ENCODE data around the gene PTCD1. TPM values are rescaled to one million over a fixed set of nuclear protein-coding genes. Genes with fewer than 3 reads are reported as not detected.

PTCD1 gene
- total and polyA plus RNA-seq, 9 of the 15 experiments (the other 6 are each of a cell fraction or from before 2014, with no cell fraction given), result 0.46 to 17.1 (median 6.2) TPM

DNA sequence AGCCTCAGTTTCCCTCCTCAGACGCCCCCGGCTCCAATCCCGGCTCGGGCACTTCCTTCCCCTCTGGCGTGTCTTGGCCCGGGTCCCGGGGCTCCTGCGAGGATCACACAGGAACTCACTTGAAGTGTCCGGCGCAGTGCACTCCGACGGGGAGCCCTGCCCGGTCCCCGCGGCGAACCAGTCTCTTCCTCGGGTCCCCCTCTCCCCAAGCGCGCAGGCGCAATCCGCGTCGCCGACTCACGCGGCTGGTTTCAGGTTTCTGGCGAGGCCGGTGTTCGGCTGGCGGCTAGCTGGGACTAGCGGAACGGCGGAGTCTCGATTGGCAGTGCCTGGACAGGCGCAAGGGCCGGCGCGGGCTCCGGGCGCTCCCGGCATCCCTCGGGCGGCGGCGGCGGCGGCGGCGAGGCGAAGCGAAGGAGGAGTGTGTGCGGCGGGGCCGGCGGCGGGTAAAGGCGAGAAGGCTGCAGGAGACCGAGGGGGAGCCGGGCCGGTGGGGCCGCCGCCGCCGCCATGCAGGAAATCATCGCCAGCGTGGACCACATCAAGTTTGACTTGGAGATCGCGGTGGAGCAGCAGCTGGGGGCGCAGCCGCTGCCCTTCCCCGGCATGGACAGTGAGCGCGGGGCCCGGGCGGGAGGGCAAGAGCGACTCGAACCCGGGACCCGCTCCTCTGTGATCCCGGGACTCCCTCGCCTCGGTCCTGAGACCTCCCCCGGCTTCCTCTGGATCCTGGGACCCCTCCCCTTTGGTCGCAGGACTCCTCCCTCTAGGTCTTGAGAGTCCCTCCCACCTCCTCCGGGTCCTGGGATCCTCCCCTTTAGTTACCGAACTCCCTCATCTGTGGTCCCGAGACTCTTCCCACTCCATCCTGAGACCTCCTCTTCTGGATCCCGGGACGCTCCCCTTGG, at the start of gene PTCD1, which contains the start of gene CPSF4 (continued):
- TF ChIP-seq, protein P1, sequence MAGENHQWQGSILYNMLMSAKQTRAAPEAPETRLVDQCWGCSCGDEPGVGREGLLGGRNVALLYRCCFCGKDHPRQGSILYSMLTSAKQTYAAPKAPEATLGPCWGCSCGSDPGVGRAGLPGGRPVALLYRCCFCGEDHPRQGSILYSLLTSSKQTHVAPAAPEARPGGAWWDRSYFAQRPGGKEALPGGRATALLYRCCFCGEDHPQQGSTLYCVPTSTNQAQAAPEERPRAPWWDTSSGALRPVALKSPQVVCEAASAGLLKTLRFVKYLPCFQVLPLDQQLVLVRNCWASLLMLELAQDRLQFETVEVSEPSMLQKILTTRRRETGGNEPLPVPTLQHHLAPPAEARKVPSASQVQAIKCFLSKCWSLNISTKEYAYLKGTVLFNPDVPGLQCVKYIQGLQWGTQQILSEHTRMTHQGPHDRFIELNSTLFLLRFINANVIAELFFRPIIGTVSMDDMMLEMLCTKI (IDR thresholded peaks at IDR 0.05; ENCODE audit: partially characterized antibody), result no peak
- TF ChIP-seq SUPT5H (IDR thresholded peaks at IDR 0.05) (peak; percentile 92), FOXA1 (IDR thresholded peaks at IDR 0.05; ENCODE audit: borderline replicate concordance) (no peak), ZNF431 (CRISPR knock-in tag; IDR thresholded peaks at IDR 0.05) (no peak), HSF4 (CRISPR knock-in tag; IDR thresholded peaks at IDR 0.05; ENCODE audit: borderline replicate concordance) (no peak), PTBP1 (IDR thresholded peaks at IDR 0.05; ENCODE audit: low read depth, low read length) (no peak), LEF1 (IDR thresholded peaks at IDR 0.05) (no peak), HMGN3 (IDR thresholded peaks at IDR 0.05; ENCODE audit: borderline replicate concordance, extremely low read depth, insufficient read length, low read depth, low read length) (peak; percentile 90), ZFP30 (CRISPR knock-in tag; IDR thresholded peaks at IDR 0.05; ENCODE audit: borderline replicate concordance) (no peak), POLR2G (IDR thresholded peaks at IDR 0.05; ENCODE audit: low read depth, low read length) (peak; percentile 97), CXXC5 (CRISPR knock-in tag; IDR thresholded peaks at IDR 0.05) (peak; percentile 98), MEF2D (tag; conservative IDR thresholded peaks at IDR 0.05; ENCODE audit: low read depth) (no peak), TEAD1 (CRISPR knock-in tag; IDR thresholded peaks at IDR 0.05) (no peak), POLR3A (IDR thresholded peaks at IDR 0.05; ENCODE audit: borderline replicate concordance, extremely low read depth, insufficient read depth, insufficient read length) (no peak), DNMT1 (IDR thresholded peaks at IDR 0.05) (no peak), BCOR (IDR thresholded peaks at IDR 0.05) (peak; percentile 73; the same call in 1 of the 2 replicates), CBX1 (IDR thresholded peaks at IDR 0.05; ENCODE audit: low read depth) (no peak; the same call in none of the 2 replicates), COPS2 (conservative IDR thresholded peaks at IDR 0.05) (no peak)
- TF ChIP-seq, protein P2, sequence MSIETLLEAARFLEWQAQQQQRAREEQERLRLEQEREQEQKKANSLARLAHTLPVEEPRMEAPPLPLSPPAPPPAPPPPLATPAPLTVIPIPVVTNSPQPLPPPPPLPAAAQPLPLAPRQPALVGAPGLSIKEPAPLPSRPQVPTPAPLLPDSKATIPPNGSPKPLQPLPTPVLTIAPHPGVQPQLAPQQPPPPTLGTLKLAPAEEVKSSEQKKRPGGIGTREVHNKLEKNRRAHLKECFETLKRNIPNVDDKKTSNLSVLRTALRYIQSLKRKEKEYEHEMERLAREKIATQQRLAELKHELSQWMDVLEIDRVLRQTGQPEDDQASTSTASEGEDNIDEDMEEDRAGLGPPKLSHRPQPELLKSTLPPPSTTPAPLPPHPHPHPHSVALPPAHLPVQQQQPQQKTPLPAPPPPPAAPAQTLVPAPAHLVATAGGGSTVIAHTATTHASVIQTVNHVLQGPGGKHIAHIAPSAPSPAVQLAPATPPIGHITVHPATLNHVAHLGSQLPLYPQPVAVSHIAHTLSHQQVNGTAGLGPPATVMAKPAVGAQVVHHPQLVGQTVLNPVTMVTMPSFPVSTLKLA (conservative IDR thresholded peaks at IDR 0.05), result peak; percentile 81 to 94; a peak in 3 of 4 replicates
- TF ChIP-seq, protein P3, sequence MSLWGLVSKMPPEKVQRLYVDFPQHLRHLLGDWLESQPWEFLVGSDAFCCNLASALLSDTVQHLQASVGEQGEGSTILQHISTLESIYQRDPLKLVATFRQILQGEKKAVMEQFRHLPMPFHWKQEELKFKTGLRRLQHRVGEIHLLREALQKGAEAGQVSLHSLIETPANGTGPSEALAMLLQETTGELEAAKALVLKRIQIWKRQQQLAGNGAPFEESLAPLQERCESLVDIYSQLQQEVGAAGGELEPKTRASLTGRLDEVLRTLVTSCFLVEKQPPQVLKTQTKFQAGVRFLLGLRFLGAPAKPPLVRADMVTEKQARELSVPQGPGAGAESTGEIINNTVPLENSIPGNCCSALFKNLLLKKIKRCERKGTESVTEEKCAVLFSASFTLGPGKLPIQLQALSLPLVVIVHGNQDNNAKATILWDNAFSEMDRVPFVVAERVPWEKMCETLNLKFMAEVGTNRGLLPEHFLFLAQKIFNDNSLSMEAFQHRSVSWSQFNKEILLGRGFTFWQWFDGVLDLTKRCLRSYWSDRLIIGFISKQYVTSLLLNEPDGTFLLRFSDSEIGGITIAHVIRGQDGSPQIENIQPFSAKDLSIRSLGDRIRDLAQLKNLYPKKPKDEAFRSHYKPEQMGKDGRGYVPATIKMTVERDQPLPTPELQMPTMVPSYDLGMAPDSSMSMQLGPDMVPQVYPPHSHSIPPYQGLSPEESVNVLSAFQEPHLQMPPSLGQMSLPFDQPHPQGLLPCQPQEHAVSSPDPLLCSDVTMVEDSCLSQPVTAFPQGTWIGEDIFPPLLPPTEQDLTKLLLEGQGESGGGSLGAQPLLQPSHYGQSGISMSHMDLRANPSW (CRISPR knock-in tag; IDR thresholded peaks at IDR 0.05), result peak; percentile 93
- TF ChIP-seq, protein P4, sequence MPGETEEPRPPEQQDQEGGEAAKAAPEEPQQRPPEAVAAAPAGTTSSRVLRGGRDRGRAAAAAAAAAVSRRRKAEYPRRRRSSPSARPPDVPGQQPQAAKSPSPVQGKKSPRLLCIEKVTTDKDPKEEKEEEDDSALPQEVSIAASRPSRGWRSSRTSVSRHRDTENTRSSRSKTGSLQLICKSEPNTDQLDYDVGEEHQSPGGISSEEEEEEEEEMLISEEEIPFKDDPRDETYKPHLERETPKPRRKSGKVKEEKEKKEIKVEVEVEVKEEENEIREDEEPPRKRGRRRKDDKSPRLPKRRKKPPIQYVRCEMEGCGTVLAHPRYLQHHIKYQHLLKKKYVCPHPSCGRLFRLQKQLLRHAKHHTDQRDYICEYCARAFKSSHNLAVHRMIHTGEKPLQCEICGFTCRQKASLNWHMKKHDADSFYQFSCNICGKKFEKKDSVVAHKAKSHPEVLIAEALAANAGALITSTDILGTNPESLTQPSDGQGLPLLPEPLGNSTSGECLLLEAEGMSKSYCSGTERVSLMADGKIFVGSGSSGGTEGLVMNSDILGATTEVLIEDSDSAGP (CRISPR knock-in tag; IDR thresholded peaks at IDR 0.05), result no peak
